Urinary bladder (tissue), 4 donors: ENCODE measurements around the gene NFKBIB. TPM values are rescaled to one million over a fixed set of nuclear protein-coding genes. Genes with fewer than 3 reads are reported as not detected.

Experiments
- DNase-seq: peaks from one replicate; pipeline ENCODE4 v3.0.0-alpha.2; 2015; ENCODE audit errors: extremely low spot score
- H3K27ac ChIP-seq: one replicate; pipeline ENCODE4 v1.5.1; 2013; ENCODE audit warnings: low read depth, mild to moderate bottlenecking, moderate library complexity
- H3K36me3 ChIP-seq: one replicate; pipeline ENCODE4 v1.6.1; 2013; ENCODE audit warnings: mild to moderate bottlenecking, moderate library complexity; ENCODE audit not compliant: insufficient read depth
- H3K4me1 ChIP-seq: one replicate; pipeline ENCODE4 v1.6.1; 2013; ENCODE audit warnings: mild to moderate bottlenecking, moderate library complexity; ENCODE audit not compliant: insufficient read depth
- H3K4me3 ChIP-seq: one replicate; pipeline ENCODE4 v1.5.1; 2013; ENCODE audit warnings: low read depth, low read length
- WGBS: extraction: QIAGEN DNeasy Blood & Tissue Kit; methylation state at CpG from one replicate; pipeline ENCODE4 v1.1.7; 2013; 5-methylcytosine and 5-hydroxymethylcytosine counted together
- polyA plus RNA-seq: library from polyadenylated mRNA; stranded (reverse); fragments of 200-250 nt; gene quantifications from one replicate; pipeline ENCODE4 v1.2.3, GENCODE V29; 2013
- total RNA-seq: library from RNA; depleted of rRNA; stranded (reverse); fragments of >200 nt; gene quantifications from one replicate; pipeline ENCODE4 v1.2.3, GENCODE V29; 2014
- donor health status: healthy with polysubstance abuse.
- donor health status: healthy.

The NFKBIB gene
- total and polyA plus RNA-seq, 2 donors: 3.4 to 39.1 TPM

DNA sequence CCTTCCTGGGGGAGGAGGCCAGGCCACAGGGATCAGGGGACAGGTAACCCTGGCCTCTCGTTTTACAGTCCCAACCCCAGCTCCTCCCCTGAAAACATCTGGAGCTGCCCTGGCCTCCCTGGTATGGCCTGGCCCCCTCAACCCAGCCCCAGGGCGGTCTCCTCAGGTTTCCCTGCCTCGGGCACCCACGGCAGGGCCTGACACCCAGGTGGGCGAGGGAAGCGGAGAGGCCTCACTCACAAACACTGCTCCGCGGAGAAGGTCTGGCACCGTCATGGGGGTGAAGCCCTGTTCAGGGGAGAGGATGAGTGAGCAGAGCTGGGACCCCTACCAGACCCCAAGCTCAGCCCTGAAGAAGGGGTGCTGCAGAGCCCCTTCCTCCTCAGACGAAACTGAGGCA, 18.8 kb downstream of the NFKBIB start:
- Histone ChIP-seq H3K27ac (no peak overlapping the region), H3K4me1 (no peaks in the 10 kb centered on the region), H3K36me3 (no peaks in the 10 kb centered on the region), H3K4me3 (no peak overlapping the region)
- WGBS: 87% methylated on average over 10 of the region's 10 CpGs
- DNase-seq: no peak

DNA sequence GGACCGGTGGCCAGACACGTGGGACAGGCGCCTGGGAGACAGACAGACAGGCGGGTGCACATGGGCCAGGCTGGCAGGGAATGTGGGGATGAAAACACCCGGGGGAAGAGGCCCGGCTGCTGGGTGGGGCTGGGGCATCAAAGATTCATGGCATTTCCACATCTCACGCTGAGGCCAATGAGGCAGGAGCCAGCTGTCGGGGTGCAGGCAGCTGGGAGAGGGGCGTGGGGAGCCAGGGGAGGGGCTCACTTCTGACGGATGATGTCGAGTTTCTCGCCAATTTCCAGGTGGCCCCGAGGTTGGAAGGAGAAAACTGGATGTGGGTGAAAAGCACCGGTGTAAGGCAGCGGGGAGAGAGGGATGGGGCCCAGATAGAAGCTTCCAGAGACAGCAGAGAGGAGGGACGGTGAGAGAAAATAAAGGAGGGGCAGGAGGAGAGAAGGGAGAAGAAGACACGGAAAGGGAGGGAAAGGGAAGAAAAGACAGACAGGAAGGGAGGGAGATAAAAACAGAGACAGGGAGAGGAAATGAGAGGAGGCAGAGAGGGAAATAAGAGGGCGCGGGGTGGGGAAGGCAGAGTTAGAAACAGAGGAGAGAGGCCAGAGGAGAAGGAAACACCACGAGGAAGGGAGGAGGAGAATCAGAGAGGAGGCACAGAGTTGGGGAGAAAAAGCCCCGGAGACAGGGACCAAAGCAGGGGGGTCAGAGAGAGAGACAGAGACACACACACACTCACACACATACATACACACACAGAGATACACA, 20.2 kb downstream of the NFKBIB start:
- 57% methylated on average over 21 of the region's 21 CpGs for WGBS
- no peaks in the 10 kb centered on the region for H3K36me3 ChIP-seq

DNA sequence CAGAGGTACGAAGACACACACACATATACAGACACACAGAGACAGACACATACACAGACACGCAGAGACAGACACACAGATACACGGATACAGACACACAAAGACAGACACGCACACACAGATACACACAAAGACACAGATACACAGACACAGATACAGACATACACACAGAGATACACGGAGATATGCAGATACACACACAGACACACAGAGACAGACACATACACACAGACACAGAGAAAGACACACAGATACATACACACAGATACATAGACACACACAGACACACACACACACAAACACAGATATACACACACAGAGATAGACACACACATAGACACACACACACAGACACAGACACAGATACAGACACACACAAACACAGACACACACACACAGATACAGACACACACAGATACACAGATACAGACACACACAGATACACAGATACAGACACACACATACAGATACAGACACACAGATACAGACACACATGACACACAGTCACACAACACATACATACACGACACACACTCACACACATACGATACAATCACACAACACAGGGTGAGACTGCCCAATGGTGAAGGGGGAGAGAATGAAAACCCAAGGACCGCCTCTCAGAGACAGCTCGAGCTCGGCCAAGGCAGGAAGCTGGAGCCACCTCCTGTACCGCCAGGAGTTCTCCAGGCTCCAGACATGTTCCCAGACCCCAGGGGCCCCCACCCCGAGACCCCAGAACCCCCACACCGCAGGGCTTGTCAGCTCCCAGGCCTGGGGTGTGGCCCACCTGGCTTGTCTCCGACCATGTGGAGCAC, 21.0 kb downstream of the NFKBIB start:
- WGBS: 72% methylated on average over 14 of the region's 14 CpGs
- H3K4me3 ChIP-seq: no peak overlapping the region
- no peak for DNase-seq
- no peaks in the 10 kb centered on the region for H3K36me3 ChIP-seq
- no peak overlapping the region for H3K27ac ChIP-seq
- no peaks in the 10 kb centered on the region for H3K4me1 ChIP-seq

More for the DNA sequence above, 20.2 kb downstream of the NFKBIB start:
- no peak for DNase-seq
- Histone ChIP-seq H3K4me3 (no peak overlapping the region), H3K4me1 (no peaks in the 10 kb centered on the region), H3K27ac (no peak overlapping the region)

- WGBS: 93% methylated on average over 20 of the region's 20 CpGs
Measured at GRCh38 chr19:38921420-38922274, 21.9 kb downstream of the NFKBIB start.

GRCh38 chr19:38922482-38922881, 22.7 kb downstream of the NFKBIB start:
- H3K27ac ChIP-seq: no peak overlapping the region
- no peaks in the 10 kb centered on the region for H3K4me1 ChIP-seq
- no peak for DNase-seq
- H3K4me3 ChIP-seq: no peak overlapping the region
- H3K36me3 ChIP-seq: no peaks in the 10 kb centered on the region
- WGBS: 96% methylated on average over 5 of the region's 5 CpGs

More at GRCh38 chr19:38921420-38922274, 21.9 kb downstream of the NFKBIB start:
- H3K4me3 ChIP-seq: no peak overlapping the region
- no peak overlapping the region for H3K27ac ChIP-seq
- H3K36me3 ChIP-seq: no peaks in the 10 kb centered on the region
- no peak for DNase-seq
- no peaks in the 10 kb centered on the region for H3K4me1 ChIP-seq

GRCh38 chr19:38924388-38924787, 24.6 kb downstream of the NFKBIB start:
- Histone ChIP-seq H3K4me3 (no peak overlapping the region), H3K4me1 (no peaks in the 10 kb centered on the region), H3K27ac (no peak overlapping the region), H3K36me3 (no peaks in the 10 kb centered on the region)
- no peak for DNase-seq
- 96% methylated on average over 7 of the region's 7 CpGs for WGBS

GRCh38 chr19:38928391-38929001, 28.7 kb downstream of the NFKBIB start:
- H3K27ac ChIP-seq: no peak overlapping the region
- peaks cover 4% of the 10 kb centered on the region for H3K36me3 ChIP-seq
- H3K4me1 ChIP-seq: no peaks in the 10 kb centered on the region
- no peak overlapping the region for H3K4me3 ChIP-seq
- WGBS: 86% methylated on average over 4 of the region's 4 CpGs
- no peak for DNase-seq

GRCh38 chr19:38929929-38930775, 30.4 kb downstream of the NFKBIB start, which contains the start of gene SARS2:
Gene SARS2 (minus strand): TSS chr19:38930763. CDS start chr19:38930736, 27 bp downstream.
- Histone ChIP-seq H3K4me1 (no peaks in the 10 kb centered on the region), H3K27ac (peak within 1 kb of the TSS; percentile 77), H3K36me3 (peaks cover 4% of the 10 kb centered on the region), H3K4me3 (peak within 1 kb of the TSS; percentile 78)
- peak; percentile 86 for DNase-seq
- 3% methylated on average over 49 of the region's 49 CpGs for whole genome bisulfite sequencing

DNA sequence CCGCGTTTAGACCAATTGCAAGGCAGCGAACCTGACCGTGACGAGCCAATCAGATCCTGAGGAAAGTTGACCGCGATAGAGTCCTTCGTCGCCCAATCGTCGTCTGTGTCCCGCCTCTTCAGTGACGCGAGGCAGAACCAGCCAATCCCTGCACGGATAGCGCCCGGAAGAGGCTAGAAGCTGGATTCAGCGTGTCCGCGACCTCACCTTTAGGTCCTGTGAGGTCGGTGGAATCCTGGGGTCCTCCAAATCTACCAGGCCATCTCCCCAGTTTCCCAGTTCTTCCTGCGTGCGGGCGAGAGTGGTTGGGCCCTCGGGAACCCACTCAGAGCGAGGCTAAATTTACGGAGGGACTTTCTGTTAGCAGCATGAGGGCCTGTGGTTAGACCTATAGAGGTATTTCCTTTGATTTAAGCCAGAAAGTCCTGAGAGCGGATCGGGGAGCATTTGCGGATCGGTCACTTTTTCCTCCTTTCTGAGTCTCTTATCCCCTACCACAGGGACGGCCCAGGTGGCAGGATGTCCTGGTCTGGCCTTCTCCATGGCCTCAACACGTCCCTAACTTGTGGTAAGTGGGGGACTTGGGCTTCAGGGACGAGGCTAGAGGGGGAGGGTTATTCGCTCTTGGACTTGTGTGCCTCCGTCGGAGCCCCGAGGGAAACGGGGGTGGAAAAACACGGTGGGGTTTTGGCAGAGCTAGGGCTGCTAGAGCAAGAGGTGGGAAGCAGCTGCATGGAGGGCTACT, 31.2 kb downstream of the NFKBIB start, which contains the start of gene MRPS12:
MRPS12 (plus strand) TSS at position 169 of the 745 bp plus-strand sequence; CDS start at position 520, 351 bp downstream.
- WGBS: under 1% methylated on average over 40 of the region's 40 CpGs
- Histone ChIP-seq H3K36me3 (peaks cover 4% of the 10 kb centered on the region), H3K27ac (peak within 1 kb of the TSS; percentile 77), H3K4me1 (no peaks in the 10 kb centered on the region), H3K4me3 (peak within 1 kb of the TSS; percentile 78)
- peak; percentile 99 for DNase-seq

DNA sequence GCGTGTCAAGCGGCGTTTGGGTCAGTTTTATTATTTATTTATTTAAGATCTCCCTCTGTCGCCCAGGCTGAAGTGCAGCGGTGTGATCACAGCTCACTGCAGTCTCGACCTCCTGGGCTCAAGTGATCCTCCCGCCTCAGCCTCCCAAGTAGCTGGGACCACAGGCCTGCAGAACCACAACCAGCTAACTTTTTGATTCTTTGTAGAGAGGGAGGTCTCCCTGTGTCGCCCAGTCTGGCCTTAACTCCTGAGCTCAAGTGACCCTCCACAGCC, 31.7 kb downstream of the NFKBIB start:
- no peak for DNase-seq
- WGBS: 25% methylated on average over 8 of the region's 8 CpGs
- Histone ChIP-seq H3K36me3 (peaks cover 4% of the 10 kb centered on the region), H3K4me1 (no peaks in the 10 kb centered on the region), H3K27ac (no peak overlapping the region), H3K4me3 (peak overlapping the region; percentile 78)

DNA sequence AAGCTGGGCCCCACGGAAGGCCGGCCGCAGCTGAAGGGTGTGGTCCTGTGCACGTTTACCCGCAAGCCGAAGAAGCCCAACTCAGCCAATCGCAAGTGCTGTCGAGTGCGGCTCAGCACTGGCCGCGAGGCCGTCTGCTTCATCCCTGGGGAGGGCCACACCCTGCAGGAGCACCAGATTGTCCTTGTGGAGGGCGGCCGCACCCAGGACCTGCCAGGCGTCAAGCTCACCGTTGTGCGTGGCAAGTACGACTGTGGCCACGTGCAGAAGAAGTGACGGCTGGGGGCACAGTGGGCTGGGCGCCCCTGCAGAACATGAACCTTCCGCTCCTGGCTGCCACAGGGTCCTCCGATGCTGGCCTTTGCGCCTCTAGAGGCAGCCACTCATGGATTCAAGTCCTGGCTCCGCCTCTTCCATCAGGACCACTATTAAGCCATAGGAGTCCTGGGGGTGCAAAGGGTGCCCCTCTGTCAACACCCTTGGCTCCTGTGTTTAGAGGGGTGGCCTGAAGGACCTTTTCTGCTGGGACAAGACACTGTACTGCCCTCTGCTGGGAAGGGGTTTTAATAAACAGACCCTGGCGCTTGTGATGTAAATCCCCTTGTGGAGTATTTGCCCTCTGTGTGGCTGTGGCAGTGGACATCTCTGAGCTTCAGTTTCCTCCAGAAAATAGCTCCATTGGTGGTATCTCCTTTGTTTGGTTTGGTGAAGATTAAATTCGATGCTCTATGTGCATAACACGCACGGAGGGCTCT, 32.8 kb downstream of the NFKBIB start:
- Histone ChIP-seq H3K27ac (no peak overlapping the region), H3K4me1 (no peaks in the 10 kb centered on the region), H3K36me3 (peaks cover 4% of the 10 kb centered on the region), H3K4me3 (no peak overlapping the region)
- WGBS: 90% methylated on average over 29 of the region's 29 CpGs
- no peak for DNase-seq
